GM19193 (cell line): Measurements from ENCODE around the gene ADRM1.

Experiments used
- POLR2A ChIP-seq: IDR thresholded peaks from 4 replicates; pipeline ENCODE4 v1.6.1; 2011; ENCODE audit not compliant: insufficient read depth, insufficient read length; ENCODE audit errors: extremely low read depth

The ADRM1 gene, protein sequence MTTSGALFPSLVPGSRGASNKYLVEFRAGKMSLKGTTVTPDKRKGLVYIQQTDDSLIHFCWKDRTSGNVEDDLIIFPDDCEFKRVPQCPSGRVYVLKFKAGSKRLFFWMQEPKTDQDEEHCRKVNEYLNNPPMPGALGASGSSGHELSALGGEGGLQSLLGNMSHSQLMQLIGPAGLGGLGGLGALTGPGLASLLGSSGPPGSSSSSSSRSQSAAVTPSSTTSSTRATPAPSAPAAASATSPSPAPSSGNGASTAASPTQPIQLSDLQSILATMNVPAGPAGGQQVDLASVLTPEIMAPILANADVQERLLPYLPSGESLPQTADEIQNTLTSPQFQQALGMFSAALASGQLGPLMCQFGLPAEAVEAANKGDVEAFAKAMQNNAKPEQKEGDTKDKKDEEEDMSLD

DNA sequence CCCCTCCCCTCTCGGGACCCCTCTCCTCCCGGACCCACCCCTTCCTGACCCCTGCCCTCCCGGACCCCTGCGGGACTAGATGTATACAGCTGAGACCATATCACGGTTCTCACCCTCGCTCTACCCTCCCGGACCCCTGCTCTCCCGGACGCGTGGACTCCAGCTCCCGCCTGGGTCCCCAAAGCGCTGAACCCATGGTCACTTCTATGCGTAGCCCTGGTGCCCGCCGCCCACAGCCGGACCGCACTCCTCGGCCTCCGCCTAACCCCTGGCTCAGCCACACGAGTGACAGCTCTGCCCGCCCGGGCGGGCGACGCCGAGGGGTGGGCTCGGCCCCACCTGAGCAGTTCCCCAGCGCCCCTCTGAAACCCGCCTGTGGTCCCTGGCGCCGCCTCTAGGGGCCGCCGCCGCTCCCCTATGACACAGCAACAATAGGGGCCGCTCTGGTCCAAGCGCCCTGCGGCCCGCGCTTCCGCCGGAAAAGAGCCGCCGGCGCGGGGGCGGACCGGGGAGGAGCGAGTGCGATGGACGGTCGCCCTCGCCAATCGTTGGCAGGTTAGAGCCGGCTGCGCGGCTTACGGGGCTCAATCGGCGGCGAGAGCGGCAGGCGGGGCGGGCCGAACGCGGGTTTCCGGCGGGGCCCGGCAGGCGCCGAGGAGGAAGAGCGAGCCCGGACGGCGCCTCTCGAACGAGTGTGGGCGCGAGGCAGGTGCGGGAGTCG, at the start of gene ADRM1:
ADRM1 (plus strand) TSS at position 657 of the 721 bp plus-strand sequence. CDS start 572 bp downstream, outside the sequence.
- peak; percentile 82 for TF ChIP-seq POLR2A

DNA sequence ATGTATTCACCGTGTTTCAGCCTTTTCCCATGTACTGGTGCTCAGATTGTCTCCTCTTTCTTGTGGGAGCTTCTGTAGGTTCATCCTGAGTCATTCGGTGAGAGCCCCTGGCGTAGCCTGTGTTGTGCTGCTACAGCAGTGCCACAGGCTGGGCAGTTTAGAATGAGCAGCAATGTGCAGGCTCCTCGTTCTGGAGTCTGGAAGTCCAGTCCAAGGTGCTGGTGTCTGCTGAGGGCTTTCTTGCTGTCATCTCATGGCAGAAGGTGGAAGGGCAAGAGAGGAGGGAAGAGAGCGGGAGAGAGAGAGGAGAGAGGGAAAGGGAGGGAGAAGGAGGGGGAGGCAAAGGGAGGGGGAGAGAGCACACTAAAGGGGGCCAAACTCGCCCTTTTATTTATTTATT, 49.4 kb upstream of the ADRM1 start:
- no peak for TF ChIP-seq POLR2A

DNA sequence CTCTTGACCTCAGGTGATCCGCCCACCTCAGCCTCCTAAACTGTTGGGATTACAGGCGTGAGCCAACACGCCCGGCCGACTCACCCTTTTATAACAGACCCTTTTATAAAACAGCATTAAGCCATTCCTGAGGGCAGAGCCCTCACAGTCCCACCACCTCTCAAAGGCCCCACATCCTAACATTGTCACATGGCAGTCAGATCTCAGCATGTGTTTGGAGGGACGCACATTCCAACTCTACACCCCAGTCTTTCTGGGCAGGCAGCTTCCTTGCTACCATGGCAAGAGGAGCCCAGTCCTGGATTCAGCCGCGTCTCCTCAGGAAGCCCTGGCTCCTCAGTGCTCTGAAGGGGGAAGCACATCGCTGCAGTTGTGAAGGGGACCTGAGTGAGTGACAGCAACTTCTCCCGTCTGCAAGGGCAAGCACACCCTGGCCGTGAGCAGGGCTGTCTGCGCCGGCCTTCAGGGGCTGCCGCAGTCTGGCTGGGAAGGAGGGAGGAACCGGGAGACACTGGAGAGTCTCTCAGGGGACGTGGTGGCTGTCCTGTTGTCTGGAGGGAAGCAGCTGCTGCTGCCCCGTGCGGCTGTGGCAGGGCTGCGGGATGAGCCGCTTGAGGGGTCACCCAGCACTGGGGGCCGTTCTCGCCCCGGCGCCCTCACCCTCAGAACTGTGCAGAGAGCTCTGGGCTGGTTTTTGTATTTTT, 48.6 kb upstream of the ADRM1 start:
- no peak for TF ChIP-seq POLR2A

DNA sequence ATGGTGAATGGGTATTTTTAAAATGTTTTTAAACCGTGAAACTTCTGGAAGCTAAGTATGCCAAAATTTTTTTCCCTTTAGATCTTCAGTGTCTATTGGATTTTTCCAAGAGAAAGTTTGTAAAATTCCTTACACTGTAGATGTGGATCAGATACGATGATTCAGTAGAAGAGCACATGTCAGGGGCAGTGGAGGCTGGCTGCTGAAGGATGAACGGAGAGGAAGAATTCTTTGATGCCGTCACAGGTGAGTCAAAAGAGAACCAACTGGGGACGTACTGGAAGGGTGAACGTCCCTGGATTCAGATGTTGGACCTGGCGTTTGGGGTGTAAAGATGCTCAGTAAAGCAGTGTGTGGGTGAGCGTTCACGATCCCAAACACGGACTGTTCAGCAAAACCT, 46.8 kb upstream of the ADRM1 start:
- TF ChIP-seq POLR2A = no peak

DNA sequence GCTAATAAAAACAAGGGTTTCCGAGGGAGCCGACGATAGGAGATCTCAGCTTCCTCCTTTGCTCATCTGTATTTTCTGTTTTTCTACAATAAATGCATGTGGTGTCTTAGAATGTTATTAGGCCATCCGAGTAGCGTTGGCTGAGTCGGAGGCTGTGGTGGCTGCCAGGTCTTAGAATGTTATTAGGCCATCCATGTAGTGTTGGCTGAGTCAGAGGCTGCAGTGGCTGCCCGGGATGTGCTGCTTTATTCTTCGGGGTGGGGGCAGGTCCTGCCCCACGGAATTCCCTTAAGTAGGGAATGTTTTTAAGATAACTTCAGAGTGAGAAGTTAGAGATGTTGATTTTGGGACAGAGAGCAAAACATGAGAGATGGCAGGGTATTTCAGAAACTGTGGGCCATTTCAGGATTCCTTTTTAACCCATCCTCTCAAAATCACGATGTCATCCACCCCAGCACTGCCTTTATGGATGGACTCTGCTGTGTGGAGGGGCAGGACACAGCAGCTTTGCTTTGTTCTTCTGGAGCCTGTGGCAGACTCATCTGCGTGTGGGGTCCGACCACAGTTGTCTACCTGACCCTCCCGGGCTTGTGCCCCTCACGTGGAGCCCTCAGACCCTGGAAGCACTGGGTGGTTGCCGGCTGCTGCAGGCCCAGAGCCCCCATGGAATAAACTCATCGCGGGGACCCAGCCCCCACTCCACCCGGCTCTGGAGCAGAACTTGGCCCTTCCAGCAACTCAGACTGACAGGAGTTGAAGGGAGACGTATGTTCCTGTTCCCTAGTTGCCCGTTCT, 44.1 kb upstream of the ADRM1 start:
- TF ChIP-seq POLR2A = no peak

DNA sequence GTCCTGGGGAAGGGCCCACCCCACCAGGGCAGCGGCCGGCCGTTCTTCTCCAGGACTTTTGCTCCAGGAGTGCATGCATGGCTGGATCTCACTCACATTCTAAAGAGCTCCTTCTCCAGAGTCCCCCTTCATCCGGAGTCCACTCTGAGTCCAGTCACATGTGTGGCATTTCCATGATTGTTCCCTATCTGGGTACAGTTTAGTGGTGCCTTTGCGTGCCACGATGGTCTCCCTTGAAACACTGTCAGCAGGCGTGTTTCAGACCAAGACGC, 43.6 kb upstream of the ADRM1 start:
- TF ChIP-seq POLR2A = no peak

DNA sequence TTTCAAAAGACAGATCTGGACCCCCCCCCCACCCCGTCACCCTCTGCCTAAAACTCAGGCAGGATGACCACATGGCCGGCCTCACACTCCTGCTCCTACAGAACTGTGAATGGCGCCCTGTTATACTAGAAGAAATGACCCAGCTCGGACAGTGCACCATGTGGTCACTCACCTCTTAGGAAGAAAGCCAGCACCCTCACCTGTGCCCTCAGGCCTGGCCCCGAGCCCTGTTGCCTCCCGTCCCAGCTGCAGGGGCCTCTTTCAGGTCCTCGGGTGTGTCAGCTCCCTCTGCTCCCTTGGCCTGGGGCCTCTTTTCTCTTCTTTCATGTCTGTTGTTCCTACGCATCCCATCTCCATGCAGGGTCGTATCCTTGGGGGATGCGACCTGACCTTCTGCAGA, 40.7 kb upstream of the ADRM1 start:
- no peak for TF ChIP-seq POLR2A

DNA sequence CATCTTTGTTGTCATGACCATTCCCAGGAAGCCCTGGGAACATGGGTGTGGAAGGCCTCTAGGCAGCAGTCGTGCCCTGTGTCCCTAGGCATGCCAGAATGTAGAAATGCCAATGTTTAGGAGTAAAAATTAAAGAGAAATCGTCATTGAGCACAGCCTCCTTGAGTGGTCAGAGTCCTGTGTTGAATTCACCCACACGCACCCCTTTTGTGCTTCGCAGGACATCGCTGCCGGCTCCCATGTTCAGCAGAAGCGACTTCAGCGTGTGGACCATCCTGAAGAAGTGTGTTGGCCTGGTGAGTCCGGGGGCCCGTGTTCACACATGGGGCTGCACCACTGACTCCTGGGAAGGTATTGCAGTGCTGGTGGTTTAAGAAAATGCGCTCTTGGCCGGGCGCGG, 39.4 kb upstream of the ADRM1 start:
- TF ChIP-seq POLR2A = no peak

DNA sequence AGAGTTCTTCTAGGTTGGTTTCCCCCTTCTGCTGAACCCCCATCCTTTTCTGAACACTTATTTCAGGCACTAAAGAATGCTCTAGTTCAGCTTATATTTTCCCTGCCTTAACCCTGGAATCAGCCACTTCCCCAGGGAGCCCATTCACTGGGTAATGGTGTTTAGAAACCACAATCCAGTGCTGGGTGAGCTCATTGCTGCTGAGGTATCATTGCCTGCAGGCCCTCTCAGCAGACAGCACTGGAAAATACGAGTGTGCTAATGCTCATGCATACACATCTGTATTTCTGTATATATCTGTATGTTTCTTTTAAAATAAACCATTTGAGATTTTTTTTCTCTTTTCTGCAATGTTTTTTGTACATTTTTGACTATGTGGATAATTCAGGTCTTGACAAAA, 37.4 kb upstream of the ADRM1 start:
- TF ChIP-seq POLR2A = no peak

DNA sequence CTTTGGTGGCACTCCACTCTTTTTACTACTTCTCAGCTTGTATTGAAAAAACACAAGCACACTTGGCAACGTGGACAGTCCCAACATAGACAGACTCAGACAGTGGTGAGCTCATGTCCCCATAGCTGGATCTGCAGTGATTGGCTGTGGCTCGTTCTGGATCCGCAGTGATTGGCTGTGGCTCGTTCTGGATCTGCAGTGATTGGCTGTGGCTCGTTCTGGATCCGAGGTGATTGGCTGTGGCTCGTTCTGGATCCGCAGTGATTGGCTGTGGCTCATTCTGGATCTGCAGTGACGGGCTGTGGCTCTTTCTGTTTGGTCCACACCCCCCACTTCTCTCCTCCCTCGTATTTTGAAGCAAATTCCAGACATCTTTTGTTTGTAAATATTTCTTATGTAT, 36.5 kb upstream of the ADRM1 start:
- TF ChIP-seq POLR2A = no peak

DNA sequence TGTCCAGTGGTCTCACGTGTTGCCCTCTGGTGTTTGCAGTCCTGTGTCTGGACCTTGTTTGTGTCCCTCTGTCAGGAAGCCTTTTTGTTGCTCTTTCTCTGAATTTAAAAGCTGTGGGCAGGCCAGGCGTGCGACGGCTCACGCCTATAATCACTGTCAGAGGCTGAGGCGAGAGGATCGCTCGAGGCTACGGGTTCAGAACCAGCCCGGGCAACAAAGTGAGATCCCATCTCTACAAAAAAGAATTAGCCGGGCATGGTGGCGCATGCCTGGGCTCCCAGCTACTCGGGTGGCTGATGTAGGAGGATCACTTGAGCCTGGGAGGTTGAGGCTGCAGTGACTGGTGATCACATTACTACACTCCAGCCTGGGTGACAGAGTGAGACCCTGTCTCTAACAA, 35.9 kb upstream of the ADRM1 start:
- no peak for TF ChIP-seq POLR2A

DNA sequence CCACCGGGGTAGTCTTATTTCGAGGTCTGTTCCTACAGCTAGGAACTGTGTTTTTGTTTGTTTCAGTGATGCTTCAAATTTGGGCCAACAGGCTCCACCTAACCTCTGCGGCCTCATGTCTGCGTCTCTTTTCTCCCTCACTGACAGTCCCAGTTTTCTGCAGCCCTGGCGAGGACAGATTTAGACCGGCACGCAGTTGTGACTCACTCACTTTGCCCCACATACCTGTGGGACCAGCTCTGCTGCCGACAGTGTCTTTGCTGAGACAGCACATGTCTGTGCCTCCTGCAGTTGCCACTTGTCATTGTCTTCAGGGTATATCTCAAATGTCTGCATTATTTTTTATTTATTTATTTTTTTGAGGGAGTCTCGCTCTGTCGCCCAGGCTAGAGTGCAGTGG, 35.3 kb upstream of the ADRM1 start:
- no peak for TF ChIP-seq POLR2A

DNA sequence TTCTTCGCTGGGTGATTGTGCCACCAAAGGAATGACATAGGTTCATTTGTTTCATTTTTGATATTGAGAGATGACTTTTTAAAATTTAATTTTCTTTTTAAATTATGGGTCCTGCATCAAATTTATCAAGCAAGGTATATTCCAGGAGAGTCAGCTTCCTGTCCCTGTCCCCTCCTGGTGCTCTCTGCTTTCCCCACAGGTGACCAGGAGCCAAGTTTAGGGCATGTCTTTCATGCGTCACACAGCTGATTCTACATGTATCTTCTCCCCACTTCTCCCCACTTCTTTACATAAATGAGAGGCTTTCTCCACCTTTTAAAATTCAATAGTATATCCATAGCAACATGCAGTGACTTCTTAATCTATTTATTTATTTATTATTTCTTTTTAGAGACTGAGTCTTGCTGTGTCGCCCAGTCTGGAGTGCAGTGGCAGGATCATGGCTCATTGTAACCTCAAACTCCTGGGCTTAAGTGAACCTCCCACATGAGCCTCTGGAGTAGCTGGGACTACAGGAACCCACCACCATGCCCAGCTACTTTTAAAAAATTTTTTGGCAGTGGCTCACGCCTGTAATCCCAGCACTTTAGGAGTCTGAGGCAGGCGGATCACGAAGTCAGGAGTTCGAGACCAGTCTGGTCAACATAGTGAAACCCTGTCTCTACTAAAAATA, 34.4 kb upstream of the ADRM1 start:
- TF ChIP-seq POLR2A = no peak

DNA sequence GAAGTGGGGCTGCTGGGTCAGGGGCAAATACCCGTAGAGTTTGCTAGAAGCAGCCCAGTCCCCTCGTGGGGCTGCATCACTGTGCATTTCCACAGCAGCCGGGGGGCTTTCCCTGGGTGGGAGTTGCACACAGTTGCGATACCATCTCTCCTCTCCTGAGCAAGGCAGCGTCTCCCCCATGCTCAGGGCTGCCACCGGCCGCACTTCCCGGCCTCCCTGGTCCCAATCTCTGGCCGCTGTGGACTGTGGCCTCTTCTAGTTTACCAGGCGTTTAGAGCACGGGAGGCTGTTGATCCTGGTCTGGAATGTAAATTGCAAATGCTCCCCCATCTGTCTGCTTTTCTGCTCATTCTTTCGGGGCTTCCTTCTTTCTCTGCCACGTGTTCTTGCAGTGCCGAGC, 33.4 kb upstream of the ADRM1 start:
- TF ChIP-seq POLR2A = no peak
